GM21825 (cell line): Measurements from ENCODE around the gene ARFGEF2.
"Not testable (repeated sequence)": the region's sequence is repeated elsewhere in the genome, so short reads cannot be mapped to it uniquely, and the experiment has no call there.

ENCODE experiments used
- ATAC-seq: cut with Tn5 transposase; IDR thresholded peaks from one replicate; pipeline ENCODE4 v1.9.1; 2021; ENCODE audit warnings: mild to moderate bottlenecking, moderate library complexity; ENCODE audit not compliant: unreplicated experiment

Gene ARFGEF2

DNA sequence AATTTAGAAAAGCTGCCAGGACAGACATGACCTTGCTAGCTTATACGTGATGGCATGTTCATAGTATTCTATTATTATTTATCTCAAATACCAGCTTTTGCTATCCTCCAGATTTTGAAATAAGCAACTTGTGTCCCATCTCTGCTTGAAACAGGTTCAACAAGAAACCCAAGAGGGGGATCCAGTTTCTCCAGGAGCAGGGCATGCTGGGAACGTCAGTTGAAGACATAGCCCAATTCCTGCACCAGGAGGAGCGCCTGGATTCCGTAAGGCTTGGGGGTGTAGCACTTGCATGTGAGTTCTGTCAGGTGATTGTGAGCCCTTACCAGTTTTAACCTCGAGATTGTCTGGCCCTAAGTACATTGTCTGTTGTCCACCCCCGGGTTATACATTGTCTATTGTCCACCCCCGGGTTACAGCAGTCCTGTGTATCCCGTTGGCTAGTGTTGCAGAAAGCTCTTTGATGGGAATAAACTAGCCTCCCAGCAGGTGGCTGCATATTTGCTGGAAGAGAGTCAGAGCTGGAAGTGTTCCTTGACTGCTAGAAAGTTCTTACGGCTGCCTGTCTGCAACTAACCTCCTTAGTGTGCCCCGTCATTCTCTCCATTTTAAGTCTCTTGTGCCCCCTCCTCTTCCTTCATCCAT lies 63.2 kb downstream of the ARFGEF2 start:
- no peak for ATAC-seq

GRCh38 chr20:48986899-48987298 lies 65.4 kb downstream of the ARFGEF2 start:
- ATAC-seq = no peak

DNA sequence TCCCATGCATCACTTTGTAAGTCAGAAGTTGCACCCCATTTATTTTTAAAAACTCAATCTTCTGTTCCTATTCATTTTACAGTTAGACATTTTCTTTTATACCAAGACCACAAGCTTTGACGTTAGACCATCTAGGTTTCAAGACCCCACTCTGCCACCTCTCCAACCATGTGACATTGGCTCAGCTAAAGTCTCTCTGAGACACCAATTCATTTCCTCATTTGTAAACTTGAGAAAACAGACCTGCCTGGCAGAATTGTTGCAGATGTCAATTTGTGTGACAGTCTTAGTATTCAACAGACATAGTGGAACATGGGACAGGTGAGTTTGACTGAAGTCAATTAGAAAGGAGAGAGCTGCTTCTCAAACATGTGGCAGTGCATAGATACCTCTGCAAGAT lies 69.0 kb downstream of the ARFGEF2 start:
- ATAC-seq = no peak

- ATAC-seq = no peak
These were observed 74.1 kb downstream of the ARFGEF2 start for GRCh38 chr20:48995589-48995988.

GRCh38 chr20:48999890-49000870 lies 78.7 kb downstream of the ARFGEF2 start:
- no peak for ATAC-seq

DNA sequence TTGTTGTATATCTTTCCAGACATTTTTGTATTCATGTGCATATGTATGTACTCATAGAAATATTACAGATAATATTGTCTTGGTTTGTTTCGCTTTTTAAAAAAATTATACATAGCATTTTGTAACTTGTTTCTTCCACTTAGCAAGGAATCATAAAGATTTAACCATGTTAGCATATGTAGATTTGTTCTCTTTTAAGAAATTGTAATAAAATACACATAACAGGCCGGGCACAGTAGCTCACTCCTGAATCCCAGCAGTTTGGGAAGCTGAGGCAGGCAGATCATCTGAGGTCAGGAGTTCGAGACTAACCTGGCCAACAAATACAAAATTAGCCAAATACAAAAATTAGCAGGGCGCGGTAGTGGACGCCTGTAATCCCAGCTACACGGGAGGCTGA lies 80.2 kb downstream of the ARFGEF2 start:
- ATAC-seq = no peak

DNA sequence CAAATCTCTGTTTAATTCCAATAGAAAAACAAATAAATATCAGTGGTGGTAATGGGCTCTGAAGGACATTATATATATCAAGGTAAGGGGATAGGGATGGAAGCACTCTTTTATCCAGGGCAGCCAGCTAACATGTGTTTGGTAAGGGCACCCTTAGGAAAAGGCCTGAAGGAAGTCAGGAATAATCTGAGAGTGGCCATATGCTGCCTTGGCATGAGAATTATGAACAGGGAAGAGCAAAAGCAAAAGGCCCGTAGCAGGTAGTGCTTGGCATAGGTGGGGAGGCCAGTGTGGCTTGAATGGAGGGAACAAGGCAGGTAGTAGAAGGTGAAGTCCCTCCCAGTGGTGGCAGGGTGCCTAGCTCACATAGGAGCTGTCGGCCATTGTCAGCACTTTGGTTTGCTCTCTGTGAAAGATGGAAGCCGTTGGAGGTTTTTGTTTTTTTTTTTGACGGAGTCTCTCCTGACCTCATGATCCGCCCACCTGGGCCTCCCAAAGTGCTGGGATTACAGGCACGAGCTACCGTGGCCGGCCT lies 85.0 kb downstream of the ARFGEF2 start:
- no peak for ATAC-seq

- no peak for ATAC-seq
These were observed 88.6 kb downstream of the ARFGEF2 start for GRCh38 chr20:49009899-49010631.

DNA sequence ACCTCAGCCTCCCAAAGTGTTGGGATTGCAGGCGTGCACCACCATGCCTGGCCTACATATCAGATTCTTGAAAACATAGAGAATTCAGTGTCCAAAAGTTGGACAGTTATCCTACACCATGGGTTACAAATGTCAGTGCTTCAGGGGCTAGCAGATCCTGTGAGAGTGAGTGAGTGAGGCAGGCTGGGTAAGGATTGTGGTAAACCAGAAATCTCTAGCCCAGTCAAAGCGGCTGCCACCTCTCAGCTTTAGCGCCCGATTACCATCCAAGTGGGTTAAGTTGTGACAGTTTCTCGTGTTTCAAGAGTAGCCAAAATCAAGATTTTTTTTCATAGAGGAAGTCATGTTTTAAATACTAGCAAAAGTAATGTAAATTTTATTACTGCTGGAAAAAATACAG lies 102.7 kb downstream of the ARFGEF2 start:
- no peak for ATAC-seq

- not testable (repeated sequence) for ATAC-seq
These were observed 106.7 kb downstream of the ARFGEF2 start for GRCh38 chr20:49028177-49028576.

DNA sequence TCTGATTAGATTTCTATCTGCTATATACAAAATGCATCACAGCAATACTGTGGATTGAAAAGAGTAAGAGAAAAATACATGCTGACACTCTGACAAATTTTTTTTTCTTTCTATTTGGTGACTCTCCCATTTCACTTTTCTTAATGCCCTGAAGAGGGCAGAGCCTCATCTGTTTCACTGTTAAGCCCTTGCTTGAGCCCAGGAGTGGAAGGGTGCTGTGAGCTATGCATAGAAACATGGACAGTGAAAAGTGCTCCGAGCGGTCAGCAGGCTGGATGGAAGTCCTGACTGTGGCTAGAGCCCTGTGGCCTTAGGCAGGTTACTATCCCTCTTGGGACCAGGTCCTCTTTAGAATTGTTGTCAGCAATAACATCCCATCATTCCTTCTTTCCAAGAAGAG lies 107.2 kb downstream of the ARFGEF2 start:
- no peak for ATAC-seq

GRCh38 chr20:49029203-49029602 lies 107.7 kb downstream of the ARFGEF2 start:
- ATAC-seq = no peak

DNA sequence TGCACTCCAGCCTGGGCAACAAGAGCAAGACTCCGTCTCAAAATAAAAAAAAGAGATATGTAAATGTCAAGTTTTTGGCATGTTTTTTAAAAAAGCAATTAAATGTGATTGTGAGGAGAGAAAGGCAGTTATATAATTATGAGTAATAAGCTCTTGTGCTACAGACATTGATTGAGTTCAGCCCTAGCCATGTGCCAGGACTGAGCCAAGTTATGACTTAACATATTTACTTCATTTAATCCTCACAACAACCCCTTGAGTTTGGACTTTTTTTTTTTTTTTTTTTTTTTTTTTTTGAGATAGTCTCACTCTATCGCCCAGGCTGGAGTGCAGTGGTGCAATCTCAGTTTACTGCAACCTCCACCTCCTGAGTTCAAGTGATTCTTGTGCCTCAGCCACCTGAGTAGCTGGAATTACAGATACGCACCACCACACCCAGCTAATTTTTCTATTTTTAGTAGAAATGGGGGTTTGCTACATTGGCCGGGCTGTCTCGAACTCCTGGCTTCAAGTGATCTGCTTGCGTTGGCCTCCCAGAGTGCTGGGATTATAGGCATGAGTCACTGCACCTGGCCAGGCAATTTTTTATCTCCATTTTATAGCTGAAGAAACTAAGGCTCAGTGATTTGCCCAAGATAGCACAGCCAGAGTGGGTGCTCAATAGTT lies 109.6 kb downstream of the ARFGEF2 start:
- no peak for ATAC-seq

DNA sequence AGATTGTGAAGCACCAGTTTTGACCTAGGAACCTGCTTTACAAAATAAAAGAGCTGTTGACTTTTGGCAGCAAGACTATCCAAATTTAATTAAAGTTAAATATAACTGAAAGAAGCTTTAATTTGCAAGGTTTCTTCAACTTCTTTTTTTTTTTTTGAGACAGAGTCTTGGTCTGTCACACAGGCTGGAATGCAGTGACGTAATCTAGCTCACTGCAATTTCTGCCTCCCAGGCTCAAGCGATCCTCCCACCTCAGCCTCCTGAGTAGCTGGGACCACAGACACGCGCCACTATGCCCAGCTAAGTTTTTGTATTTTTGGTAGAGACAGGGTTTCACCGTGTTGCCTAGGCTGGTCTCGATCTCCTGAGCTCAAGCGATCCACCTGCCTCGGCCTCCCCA lies 110.9 kb downstream of the ARFGEF2 start:
- no peak for ATAC-seq

DNA sequence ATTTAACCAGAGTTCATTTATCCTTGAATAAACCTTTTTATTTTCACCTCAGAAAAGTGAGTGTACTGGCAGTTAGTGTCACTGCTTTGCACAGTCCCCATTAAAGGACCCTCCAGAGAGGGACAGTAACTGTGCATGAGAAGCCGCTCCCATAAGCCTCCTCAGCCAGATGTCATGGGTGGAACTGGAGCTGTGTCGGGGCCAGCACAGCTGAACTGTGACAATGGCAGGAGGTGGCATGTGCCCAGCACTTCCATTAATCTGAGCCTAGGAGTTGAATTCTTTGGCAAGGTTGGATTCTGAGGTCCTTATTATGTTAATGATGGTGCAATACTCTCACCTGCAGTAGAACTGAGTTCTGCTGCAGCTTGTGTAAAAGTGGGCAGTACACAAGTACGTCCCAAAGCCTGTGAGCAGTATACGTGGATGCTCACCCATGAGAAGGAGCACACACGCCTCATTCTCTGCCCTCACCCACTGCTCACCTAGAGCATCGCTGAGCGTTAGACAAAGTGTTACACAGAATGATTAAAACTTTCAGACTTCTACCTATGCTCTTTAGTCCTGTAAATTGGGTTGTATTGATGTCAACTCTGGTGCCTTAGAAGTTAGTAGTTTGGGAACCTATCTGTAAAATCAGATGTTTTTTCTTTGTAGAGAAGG lies 112.7 kb downstream of the ARFGEF2 start:
- ATAC-seq = no peak

DNA sequence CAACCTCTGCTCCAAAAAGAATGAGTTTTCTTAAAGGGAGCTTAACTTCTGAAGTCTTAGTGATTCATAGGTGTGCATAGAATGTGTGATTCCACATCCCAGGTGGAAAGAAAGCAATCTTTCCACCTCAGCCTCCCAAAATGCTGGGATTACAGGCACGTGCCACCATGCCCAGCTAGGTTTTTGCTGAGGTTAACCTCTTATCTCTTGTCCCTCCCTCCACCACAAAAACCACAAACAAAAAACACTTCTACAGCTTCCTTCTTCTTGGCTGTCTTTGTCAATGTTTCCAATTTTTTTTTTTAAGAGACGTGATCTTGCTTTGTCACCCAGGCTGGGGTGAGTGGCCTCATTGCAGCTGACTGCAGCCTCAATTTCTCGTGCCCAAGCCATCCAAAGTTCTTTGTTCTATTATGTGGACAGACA lies 116.5 kb downstream of the ARFGEF2 start:
- no peak for ATAC-seq

DNA sequence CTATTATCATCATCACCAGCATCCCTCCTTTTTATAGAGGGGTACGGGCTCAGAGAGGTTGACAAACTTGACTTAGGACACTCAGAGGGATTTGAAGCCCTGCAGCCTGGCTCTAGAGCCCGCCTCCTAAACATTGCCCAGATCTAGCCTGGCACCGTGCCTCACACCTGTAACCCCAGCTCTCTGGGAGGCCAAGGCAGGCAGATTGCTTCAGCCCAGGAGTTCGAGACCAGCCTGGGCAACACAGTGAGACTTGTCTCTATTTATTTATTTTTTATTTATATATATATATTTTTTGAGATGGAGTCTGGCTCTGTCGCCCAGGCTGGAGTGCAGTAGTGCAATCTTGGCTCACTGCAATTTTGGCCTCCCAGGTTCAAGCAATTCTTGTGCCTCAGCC lies 118.3 kb downstream of the ARFGEF2 start:
- ATAC-seq = no peak

GRCh38 chr20:49043000-49043399 lies 121.5 kb downstream of the ARFGEF2 start:
- ATAC-seq = no peak

- ATAC-seq = peak; percentile 17
These were observed 124.1 kb downstream of the ARFGEF2 start for GRCh38 chr20:49045440-49046086.
